WTC11 (cell line): ENCODE results near the gene C11orf42. TPM values are rescaled to one million over a fixed set of nuclear protein-coding genes. Genes with fewer than 3 reads are reported as not detected.
A peak's percentile ranks its signal among the peaks of the same experiment; 100 is the strongest.

Source experiments
- ATF6 ChIP-seq: sonication (generic); formaldehyde crosslinking; IDR thresholded peaks from 2 replicates; pipeline ENCODE4 v1.8.1; 2023; ENCODE audit warnings: mild to moderate bottlenecking, missing genetic modification reagents
- CBFB ChIP-seq: sonication (generic); formaldehyde crosslinking; IDR thresholded peaks from 2 replicates; pipeline ENCODE4 v1.8.1; 2022; ENCODE audit warnings: mild to moderate bottlenecking, low read depth, missing genetic modification reagents
- CTCF ChIP-seq: fragments of 200-600 bp; IDR thresholded peaks from 2 replicates; pipeline ENCODE4 v1.8.0; 2022; ENCODE audit warnings: antibody characterized with exemption
- E2F1 ChIP-seq: sonication (generic); formaldehyde crosslinking; IDR thresholded peaks from 2 replicates; pipeline ENCODE4 v1.8.0; 2022; ENCODE audit warnings: mild to moderate bottlenecking, missing genetic modification reagents
- FOXJ3 ChIP-seq: sonication (generic); formaldehyde crosslinking; IDR thresholded peaks from 2 replicates; pipeline ENCODE4 v1.9.0; 2021; ENCODE audit warnings: missing genetic modification reagents, mild to moderate bottlenecking, borderline replicate concordance
- FOXK1 ChIP-seq: sonication (generic); formaldehyde crosslinking; IDR thresholded peaks from 2 replicates; pipeline ENCODE4 v1.8.0; 2022; ENCODE audit warnings: mild to moderate bottlenecking, moderate library complexity, missing genetic modification reagents
- FOXP1 ChIP-seq: sonication (generic); formaldehyde crosslinking; IDR thresholded peaks from 2 replicates; pipeline ENCODE4 v1.8.0; 2022; ENCODE audit warnings: missing genetic modification reagents, mild to moderate bottlenecking, moderate library complexity, borderline replicate concordance
- NFYB ChIP-seq: sonication (generic); formaldehyde crosslinking; conservative IDR thresholded peaks from 2 replicates; pipeline ENCODE4 v1.8.0; 2022; ENCODE audit warnings: low read depth, missing genetic modification reagents
- NR2C2 ChIP-seq: sonication (generic); formaldehyde crosslinking; IDR thresholded peaks from 2 replicates; pipeline ENCODE4 v1.8.0; 2022; ENCODE audit warnings: mild to moderate bottlenecking, missing genetic modification reagents
- OVOL2 ChIP-seq: fragments of 250-450 bp; sonication (Bioruptor Pico); IDR thresholded peaks from 2 replicates; pipeline ENCODE4 v1.9.0; 2021; ENCODE audit warnings: mild to moderate bottlenecking, borderline replicate concordance
- PRDM15 ChIP-seq: sonication (generic); formaldehyde crosslinking; IDR thresholded peaks from 2 replicates; pipeline ENCODE4 v1.8.0; 2022; ENCODE audit warnings: missing genetic modification reagents
- RELA ChIP-seq: sonication (generic); formaldehyde crosslinking; IDR thresholded peaks from 2 replicates; pipeline ENCODE4 v1.8.1; 2022; ENCODE audit warnings: missing genetic modification reagents, mild to moderate bottlenecking, borderline replicate concordance
- RORB ChIP-seq: fragments of 250-450 bp; sonication (Bioruptor Pico); IDR thresholded peaks from 2 replicates; pipeline ENCODE4 v1.9.0; 2021; ENCODE audit warnings: mild to moderate bottlenecking
- SOX15 ChIP-seq: fragments of 250-450 bp; sonication (Bioruptor Pico); IDR thresholded peaks from 2 replicates; pipeline ENCODE4 v1.9.0; 2021; ENCODE audit warnings: mild to moderate bottlenecking
- TP53 ChIP-seq: sonication (generic); formaldehyde crosslinking; IDR thresholded peaks from 2 replicates; pipeline ENCODE4 v1.8.1; 2023; ENCODE audit warnings: mild to moderate bottlenecking, missing genetic modification reagents
- ZNF219 ChIP-seq: sonication (generic); formaldehyde crosslinking; IDR thresholded peaks from 2 replicates; pipeline ENCODE4 v1.8.0; 2023; ENCODE audit warnings: missing genetic modification reagents, mild to moderate bottlenecking, borderline replicate concordance
- ZNF671 ChIP-seq: fragments of 250-450 bp; sonication (Bioruptor Pico); IDR thresholded peaks from 2 replicates; pipeline ENCODE4 v1.8.0; 2021; ENCODE audit warnings: mild to moderate bottlenecking
- ZSCAN18 ChIP-seq: fragments of 250-450 bp; sonication (Bioruptor Pico); IDR thresholded peaks from 2 replicates; pipeline ENCODE4 v2.1.2; 2022; ENCODE audit warnings: mild to moderate bottlenecking, moderate library complexity
- total RNA-seq: library from RNA; stranded (reverse); gene quantifications from 3 replicates; pipeline ENCODE4 v1.2.3, GENCODE V29; 2021
- TF ChIP-seq, protein P1 (sequence below): sonication (generic); formaldehyde crosslinking; IDR thresholded peaks from 2 replicates; pipeline ENCODE4 v1.8.1; 2023; ENCODE audit warnings: mild to moderate bottlenecking, missing genetic modification reagents, moderate library complexity
- TF ChIP-seq, protein P2 (sequence below): sonication (generic); formaldehyde crosslinking; IDR thresholded peaks from 2 replicates; pipeline ENCODE4 v1.8.1; 2022; ENCODE audit warnings: low read depth, mild to moderate bottlenecking, moderate library complexity, missing genetic modification reagents, borderline replicate concordance
- TF ChIP-seq, protein P3 (sequence below): fragments of 250-450 bp; sonication (Bioruptor Pico); IDR thresholded peaks from 2 replicates; pipeline ENCODE4 v1.9.0; 2021; ENCODE audit warnings: moderate library complexity, mild to moderate bottlenecking, inconsistent platforms, borderline replicate concordance
- TF ChIP-seq, protein P4 (sequence below): sonication (generic); formaldehyde crosslinking; IDR thresholded peaks from 2 replicates; pipeline ENCODE4 v1.8.1; 2023; ENCODE audit warnings: mild to moderate bottlenecking, missing genetic modification reagents
- TF ChIP-seq, protein P5 (sequence below): sonication (generic); formaldehyde crosslinking; IDR thresholded peaks from 2 replicates; pipeline ENCODE4 v1.8.0; 2022; ENCODE audit warnings: mild to moderate bottlenecking, missing genetic modification reagents

Gene C11orf42
- total RNA-seq, 1 experiment from 2014 or later = not detected

DNA sequence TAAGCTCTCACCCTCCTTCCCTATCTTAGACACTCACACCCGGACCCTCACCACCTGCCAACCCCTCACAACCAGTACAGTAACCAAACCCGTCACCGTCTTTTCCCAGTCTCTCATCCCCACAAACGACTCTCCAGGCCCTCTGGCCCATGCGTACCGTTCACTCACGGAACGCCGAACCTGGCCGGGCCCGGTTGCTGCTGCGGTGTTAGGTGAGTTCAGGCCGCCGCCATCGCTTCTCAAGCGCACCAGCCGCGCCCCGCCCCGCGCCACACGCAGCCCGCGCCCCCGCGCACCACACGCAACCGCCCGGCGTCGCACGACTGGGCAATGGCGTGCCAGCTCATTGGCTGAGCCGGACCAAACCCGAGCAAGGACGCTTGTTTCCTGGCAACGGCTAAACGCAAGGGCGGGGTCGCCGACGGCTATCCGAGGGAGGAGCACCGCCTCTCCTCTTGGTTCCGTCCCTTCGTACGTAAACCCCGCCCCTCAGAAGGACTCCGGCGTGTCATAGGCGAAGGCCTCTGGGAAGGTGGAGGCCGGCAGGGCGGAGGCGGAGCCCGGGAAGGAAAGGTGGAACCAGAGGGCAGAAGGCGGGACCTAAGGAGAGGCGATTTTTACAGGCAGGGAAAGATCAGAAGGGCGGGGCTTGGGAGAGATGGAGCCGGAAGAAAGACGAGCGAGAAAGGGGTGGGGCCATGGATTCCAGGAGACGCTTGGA, 29.2 kb downstream of the C11orf42 start, which contains the start of gene FHIP1B (continued):
- TF ChIP-seq, protein P1, sequence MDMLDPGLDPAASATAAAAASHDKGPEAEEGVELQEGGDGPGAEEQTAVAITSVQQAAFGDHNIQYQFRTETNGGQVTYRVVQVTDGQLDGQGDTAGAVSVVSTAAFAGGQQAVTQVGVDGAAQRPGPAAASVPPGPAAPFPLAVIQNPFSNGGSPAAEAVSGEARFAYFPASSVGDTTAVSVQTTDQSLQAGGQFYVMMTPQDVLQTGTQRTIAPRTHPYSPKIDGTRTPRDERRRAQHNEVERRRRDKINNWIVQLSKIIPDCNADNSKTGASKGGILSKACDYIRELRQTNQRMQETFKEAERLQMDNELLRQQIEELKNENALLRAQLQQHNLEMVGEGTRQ (CRISPR knock-in tag) = no peak
- TF ChIP-seq RELA (CRISPR knock-in tag) (no peak), RORB (CRISPR knock-in tag) (no peak), SOX15 (CRISPR knock-in tag) (no peak), PRDM15 (CRISPR knock-in tag) (no peak), E2F1 (no peak), NR2C2 (CRISPR knock-in tag) (no peak), OVOL2 (CRISPR knock-in tag) (no peak), ZSCAN18 (no peak), ATF6 (CRISPR knock-in tag) (no peak), CTCF (no peak), FOXK1 (CRISPR knock-in tag) (peak; percentile 92), ZNF671 (no peak), TP53 (CRISPR knock-in tag) (no peak), FOXJ3 (CRISPR knock-in tag) (no peak), FOXP1 (CRISPR knock-in tag) (no peak; the same call in 1 of the 2 replicates), CBFB (CRISPR knock-in tag) (no peak), ZNF219 (CRISPR knock-in tag) (no peak), NFYB (CRISPR knock-in tag) (peak; percentile 83)
- TF ChIP-seq, protein P2, sequence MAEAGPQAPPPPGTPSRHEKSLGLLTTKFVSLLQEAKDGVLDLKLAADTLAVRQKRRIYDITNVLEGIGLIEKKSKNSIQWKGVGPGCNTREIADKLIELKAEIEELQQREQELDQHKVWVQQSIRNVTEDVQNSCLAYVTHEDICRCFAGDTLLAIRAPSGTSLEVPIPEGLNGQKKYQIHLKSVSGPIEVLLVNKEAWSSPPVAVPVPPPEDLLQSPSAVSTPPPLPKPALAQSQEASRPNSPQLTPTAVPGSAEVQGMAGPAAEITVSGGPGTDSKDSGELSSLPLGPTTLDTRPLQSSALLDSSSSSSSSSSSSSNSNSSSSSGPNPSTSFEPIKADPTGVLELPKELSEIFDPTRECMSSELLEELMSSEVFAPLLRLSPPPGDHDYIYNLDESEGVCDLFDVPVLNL = no peak
- TF ChIP-seq, protein P3, sequence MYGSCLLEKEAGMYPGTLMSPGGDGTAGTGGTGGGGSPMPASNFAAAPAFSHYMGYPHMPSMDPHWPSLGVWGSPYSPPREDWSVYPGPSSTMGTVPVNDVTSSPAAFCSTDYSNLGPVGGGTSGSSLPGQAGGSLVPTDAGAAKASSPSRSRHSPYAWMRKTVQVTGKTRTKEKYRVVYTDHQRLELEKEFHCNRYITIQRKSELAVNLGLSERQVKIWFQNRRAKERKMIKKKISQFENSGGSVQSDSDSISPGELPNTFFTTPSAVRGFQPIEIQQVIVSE = no peak
- TF ChIP-seq, protein P4, sequence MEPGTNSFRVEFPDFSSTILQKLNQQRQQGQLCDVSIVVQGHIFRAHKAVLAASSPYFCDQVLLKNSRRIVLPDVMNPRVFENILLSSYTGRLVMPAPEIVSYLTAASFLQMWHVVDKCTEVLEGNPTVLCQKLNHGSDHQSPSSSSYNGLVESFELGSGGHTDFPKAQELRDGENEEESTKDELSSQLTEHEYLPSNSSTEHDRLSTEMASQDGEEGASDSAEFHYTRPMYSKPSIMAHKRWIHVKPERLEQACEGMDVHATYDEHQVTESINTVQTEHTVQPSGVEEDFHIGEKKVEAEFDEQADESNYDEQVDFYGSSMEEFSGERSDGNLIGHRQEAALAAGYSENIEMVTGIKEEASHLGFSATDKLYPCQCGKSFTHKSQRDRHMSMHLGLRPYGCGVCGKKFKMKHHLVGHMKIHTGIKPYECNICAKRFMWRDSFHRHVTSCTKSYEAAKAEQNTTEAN = no peak
- TF ChIP-seq, protein P5, sequence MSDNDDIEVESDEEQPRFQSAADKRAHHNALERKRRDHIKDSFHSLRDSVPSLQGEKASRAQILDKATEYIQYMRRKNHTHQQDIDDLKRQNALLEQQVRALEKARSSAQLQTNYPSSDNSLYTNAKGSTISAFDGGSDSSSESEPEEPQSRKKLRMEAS (CRISPR knock-in tag) = peak; percentile 13; the same call in 1 of the 2 replicates
